Adrenal gland (tissue), 12 donors: ENCODE results near the gene FUT1. TPM values are rescaled to one million over a fixed set of nuclear protein-coding genes. Genes with fewer than 3 reads are reported as not detected.

Source experiments
- DNase-seq, 7 donors: peaks; one replicate each; pipeline ENCODE4 v3.0.0-alpha.2; 2019 to 2020
- H3K27ac ChIP-seq, 5 donors: fragments of 200-600 bp; sonication (generic) in 4 of 5; 1 replicate in 3 of 5; 2 replicates in 2 of 5; pipeline versions ENCODE4 v1.5.1 to v1.8.0; 2016 to 2020; ENCODE audit warnings: mild to moderate bottlenecking in 1 of 5
- H3K27me3 ChIP-seq: fragments of 200-600 bp; 2 replicates; pipeline ENCODE4 v1.8.0; 2021
- H3K36me3 ChIP-seq, 2 donors: fragments of 200-600 bp; replicated peaks in 1 of 2; 1 replicate in 1 of 2; 2 replicates in 1 of 2; pipeline versions ENCODE4 v1.5.1 to v1.8.0; 2018 to 2022
- H3K4me1 ChIP-seq, 2 donors: fragments of 200-600 bp; replicated peaks in 1 of 2; 1 replicate in 1 of 2; 2 replicates in 1 of 2; pipeline versions ENCODE4 v1.5.1 to v1.8.0; 2018 to 2021
- H3K4me3 ChIP-seq, 4 donors: fragments of 200-600 bp; sonication (generic) in 3 of 4; one replicate each; pipeline ENCODE4 v1.5.1; 2016 to 2018
- H3K9me3 ChIP-seq, 3 donors: fragments of 200-600 bp; sonication (generic) in 1 of 3; replicated peaks in 1 of 3; 1 replicate in 2 of 3; 2 replicates in 1 of 3; pipeline versions ENCODE4 v1.5.1 to v1.8.0; 2016 to 2021
- POLR2A ChIP-seq, 2 donors: fragments of 450-650 bp; IDR thresholded peaks; one replicate each; pipeline ENCODE4 v1.6.1; 2017; ENCODE audit warnings: antibody characterized with exemption in 2 of 2, mild to moderate bottlenecking in 2 of 2, moderate library complexity in 1 of 2
- WGBS, 4 donors: extraction: QIAGEN DNeasy Blood & Tissue Kit in 2 of 4; methylation state at CpG; one replicate each; pipeline versions ENCODE4 v1.1.5 to v1.1.7; 2013 to 2017; 5-methylcytosine and 5-hydroxymethylcytosine counted together
- intact Hi-C, 2 donors: fragments of 100-400 bp; cut with DNase I; formaldehyde crosslinking; loops; one replicate each; pipeline versions ENCODE4 v1.14.1 to v1.15.0; 2022 to 2023
- polyA plus RNA-seq, 3 donors: library from polyadenylated mRNA; stranded (reverse); fragments of 200-250 nt in 2 of 3; fragments of 350-450 nt in 1 of 3; fragmentation: Illumina TruSeq in 1 of 3; extraction: RNeasy Lipid Tissue Mini Kit (QIAGEN cat#74804) in 1 of 3; gene quantifications; one replicate each; pipeline ENCODE4 v1.2.3, GENCODE V29; 2013 to 2014
- total RNA-seq, 9 donors: library from RNA; depleted of rRNA in 4 of 9; stranded (reverse); fragments of >200 nt in 4 of 9; fragments of 120-200 nt in 1 of 9; fragmentation: NEBNext Ultra II Directional in 1 of 9; extraction: Animal tissue kit (Norgen Biotek cat#: 25700) in 1 of 9; gene quantifications; one replicate each; pipeline versions ENCODE4 v1.1.0 to v1.2.4, GENCODE V29; 2013 to 2023
- TF ChIP-seq, protein P1 (sequence below), 6 experiments: fragments of 450-650 bp in 4 of 6; fragments of 200-600 bp in 2 of 6; sonication (generic) in 1 of 6; IDR thresholded peaks; 1 replicate in 5 of 6; 2 replicates in 1 of 6; pipeline versions ENCODE4 v1.5.1 to v1.8.0; 2016 to 2021; ENCODE audit warnings: antibody characterized with exemption in 6 of 6, mild to moderate bottlenecking in 2 of 6, moderate library complexity in 1 of 6
- donor health status: healthy with polysubstance abuse.
- donor health status: Bipolar disorder and iron deficiency.
- donor health status: DM: yes; HTN: yes; CAD: no.
- donor health status: DM: no; HTN: no; CAD: no.
- donor health status: DM: no; HTN: no; CAD: no.
- donor health status: DM: yes; HTN: yes; CAD: no.

The FUT1 gene
- total and polyA plus RNA-seq, 12 donors, result 1.2 to 4.5 (median 2.0) TPM

GRCh38 chr19:48746110-48746509 is 6.3 kb downstream of the FUT1 start:
- WGBS, 4 donors, result 72 to 76% (median 75%) methylated on average over 8 of the region's 8 CpGs
- peaks cover 3 to 8% of the 10 kb centered on the region in 2 donors for H3K4me1 ChIP-seq
- no peaks in the 10 kb centered on the region for H3K9me3 ChIP-seq
- H3K27ac ChIP-seq, result peak overlapping the region in 1 of 5 donors; percentile 88
- H3K27me3 ChIP-seq, result no peaks in the 10 kb centered on the region
- no peaks in the 10 kb centered on the region for H3K36me3 ChIP-seq
- intact Hi-C loops, result no loop called here
- TF ChIP-seq, protein P1, sequence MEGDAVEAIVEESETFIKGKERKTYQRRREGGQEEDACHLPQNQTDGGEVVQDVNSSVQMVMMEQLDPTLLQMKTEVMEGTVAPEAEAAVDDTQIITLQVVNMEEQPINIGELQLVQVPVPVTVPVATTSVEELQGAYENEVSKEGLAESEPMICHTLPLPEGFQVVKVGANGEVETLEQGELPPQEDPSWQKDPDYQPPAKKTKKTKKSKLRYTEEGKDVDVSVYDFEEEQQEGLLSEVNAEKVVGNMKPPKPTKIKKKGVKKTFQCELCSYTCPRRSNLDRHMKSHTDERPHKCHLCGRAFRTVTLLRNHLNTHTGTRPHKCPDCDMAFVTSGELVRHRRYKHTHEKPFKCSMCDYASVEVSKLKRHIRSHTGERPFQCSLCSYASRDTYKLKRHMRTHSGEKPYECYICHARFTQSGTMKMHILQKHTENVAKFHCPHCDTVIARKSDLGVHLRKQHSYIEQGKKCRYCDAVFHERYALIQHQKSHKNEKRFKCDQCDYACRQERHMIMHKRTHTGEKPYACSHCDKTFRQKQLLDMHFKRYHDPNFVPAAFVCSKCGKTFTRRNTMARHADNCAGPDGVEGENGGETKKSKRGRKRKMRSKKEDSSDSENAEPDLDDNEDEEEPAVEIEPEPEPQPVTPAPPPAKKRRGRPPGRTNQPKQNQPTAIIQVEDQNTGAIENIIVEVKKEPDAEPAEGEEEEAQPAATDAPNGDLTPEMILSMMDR (IDR thresholded peaks at IDR 0.05), result no peak
- no peak for TF ChIP-seq POLR2A (IDR thresholded peaks at IDR 0.05)
- DNase-seq, result no peak
- no peak overlapping the region for H3K4me3 ChIP-seq

- no peaks in the 10 kb centered on the region for H3K27me3 ChIP-seq
- TF ChIP-seq, protein P1 (IDR thresholded peaks at IDR 0.05), result no peak
- TF ChIP-seq POLR2A (IDR thresholded peaks at IDR 0.05), result no peak
- H3K27ac ChIP-seq, result peak overlapping the region in 2 of 5 donors; percentile 9 to 48
- H3K4me3 ChIP-seq, result no peak overlapping the region
- DNase-seq, result peak; percentile 67 to 86 (median 77)
- intact Hi-C loops, result no loop called here
- H3K36me3 ChIP-seq, result no peaks in the 10 kb centered on the region
- peaks cover 9 to 13% of the 10 kb centered on the region in 2 donors for H3K4me1 ChIP-seq
- no peaks in the 10 kb centered on the region for H3K9me3 ChIP-seq
- 31 to 37% (median 35%) methylated on average over 27 to 33 of the region's 33 CpGs for WGBS, 4 donors
Observed at GRCh38 chr19:48745208-48745995, 7.0 kb downstream of the FUT1 start.

DNA sequence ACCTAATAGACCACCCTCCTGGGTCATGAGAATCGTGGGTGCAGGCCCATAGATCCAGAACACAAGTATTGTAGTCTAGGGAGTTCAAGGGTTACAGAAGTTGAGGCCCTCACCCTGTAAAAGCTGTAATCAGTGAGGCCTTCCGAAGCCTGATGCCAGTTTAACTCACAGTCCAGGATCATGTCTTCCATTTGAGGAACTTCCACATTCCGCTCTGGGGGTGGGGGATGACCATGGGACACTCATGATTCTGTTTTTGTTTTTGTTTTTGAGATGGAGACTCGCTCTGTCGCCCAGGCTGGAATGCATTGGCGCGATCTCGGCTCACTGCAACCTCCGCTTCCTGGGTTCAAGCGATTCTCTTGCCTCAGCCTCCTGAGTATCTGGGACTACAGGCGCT is 10.3 kb downstream of the FUT1 start:
- Histone ChIP-seq H3K36me3 (no peaks in the 10 kb centered on the region), H3K4me1 (peaks cover 25% of the 10 kb centered on the region in 2 donors), H3K4me3 (no peak overlapping the region), H3K9me3 (no peaks in the 10 kb centered on the region), H3K27ac (peak overlapping the region in 2 of 5 donors; percentile 86 to 93), H3K27me3 (no peaks in the 10 kb centered on the region)
- WGBS, 4 donors, result 90 to 94% (median 92%) methylated on average over 11 of the region's 11 CpGs
- intact Hi-C loops, result no loop called here
- TF ChIP-seq, protein P1 (IDR thresholded peaks at IDR 0.05), result no peak
- no peak for TF ChIP-seq POLR2A (IDR thresholded peaks at IDR 0.05)
- no peak for DNase-seq

- Histone ChIP-seq H3K4me1 (peaks cover 24 to 25% of the 10 kb centered on the region in 2 donors), H3K36me3 (no peaks in the 10 kb centered on the region), H3K27me3 (no peaks in the 10 kb centered on the region), H3K9me3 (no peaks in the 10 kb centered on the region), H3K4me3 (peak overlapping the region in 1 of 4 donors; percentile 50), H3K27ac (peak overlapping the region; percentile 22 to 93 (median 74))
- TF ChIP-seq, protein P1 (IDR thresholded peaks at IDR 0.05), result no peak
- peak in 1 of 2 donors; percentile 74 for TF ChIP-seq POLR2A (IDR thresholded peaks at IDR 0.05)
- 25 to 39% (median 31%) methylated on average over 26 to 35 of the region's 35 CpGs for WGBS, 4 donors
- DNase-seq, result peak; percentile 76 to 85 (median 83)
- intact Hi-C loops, result no loop called here
Observed at GRCh38 chr19:48741129-48741999, 11.1 kb downstream of the FUT1 start.
